PC-9 (cell line): Measurements from ENCODE around the gene RPL13.

Experiments
- CTCF ChIP-seq: fragments of 200-600 bp; sonication (generic); conservative IDR thresholded peaks from 2 replicates; pipeline ENCODE4 v1.6.1; 2017; ENCODE audit warnings: mixed run types, antibody characterized with exemption, mild to moderate bottlenecking, moderate library complexity
- EZH2 ChIP-seq: fragments of 200-600 bp; sonication (generic); IDR thresholded peaks from 2 replicates; pipeline ENCODE4 v1.8.0; 2017; ENCODE audit warnings: antibody characterized with exemption, low read depth

DNA sequence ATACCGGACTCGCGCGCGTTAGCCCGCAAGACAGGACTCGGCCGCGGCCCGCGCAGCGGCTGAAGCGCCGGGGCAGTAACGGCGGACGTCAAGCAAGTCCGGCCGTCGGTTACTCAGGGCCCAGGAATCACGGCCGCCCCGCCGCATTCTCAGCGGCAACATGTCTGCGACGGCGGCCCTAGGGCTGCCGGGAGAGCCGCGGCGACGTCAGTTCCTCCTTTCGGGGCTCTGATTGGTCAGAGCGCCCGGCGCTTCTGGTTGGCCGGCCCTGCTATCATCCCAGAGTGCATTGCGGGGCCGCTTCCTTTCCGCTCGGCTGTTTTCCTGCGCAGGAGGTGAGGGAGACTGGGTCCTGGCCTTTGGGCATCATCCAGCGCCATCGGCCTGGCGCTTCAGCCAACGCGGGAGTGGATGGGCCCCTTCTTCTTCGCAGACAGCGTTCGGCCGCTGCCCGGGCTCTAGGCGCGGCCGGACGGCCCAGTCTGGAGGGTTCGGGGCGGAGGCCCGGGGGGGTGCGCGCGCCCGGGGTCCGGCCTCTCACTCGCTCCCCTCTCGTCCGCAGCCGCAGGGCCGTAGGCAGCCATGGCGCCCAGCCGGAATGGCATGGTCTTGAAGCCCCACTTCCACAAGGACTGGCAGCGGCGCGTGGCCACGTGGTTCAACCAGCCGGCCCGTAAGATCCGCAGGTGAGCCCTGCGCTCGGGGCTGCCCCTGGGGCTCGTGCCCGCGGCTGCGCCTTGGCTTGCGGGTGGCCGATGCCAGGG, at the start of gene RPL13:
- no peak for TF ChIP-seq CTCF
- TF ChIP-seq EZH2: no peak
